ENCODE results near the gene MPC1. TPM values are rescaled to one million over a fixed set of nuclear protein-coding genes. Genes with fewer than 3 reads are reported as not detected.
"Not testable (repeated sequence)": the region's sequence is repeated elsewhere in the genome, so short reads cannot be mapped to it uniquely, and the experiment has no call there.

Gene MPC1
- total RNA-seq, 1 donor = 23.5 TPM

DNA sequence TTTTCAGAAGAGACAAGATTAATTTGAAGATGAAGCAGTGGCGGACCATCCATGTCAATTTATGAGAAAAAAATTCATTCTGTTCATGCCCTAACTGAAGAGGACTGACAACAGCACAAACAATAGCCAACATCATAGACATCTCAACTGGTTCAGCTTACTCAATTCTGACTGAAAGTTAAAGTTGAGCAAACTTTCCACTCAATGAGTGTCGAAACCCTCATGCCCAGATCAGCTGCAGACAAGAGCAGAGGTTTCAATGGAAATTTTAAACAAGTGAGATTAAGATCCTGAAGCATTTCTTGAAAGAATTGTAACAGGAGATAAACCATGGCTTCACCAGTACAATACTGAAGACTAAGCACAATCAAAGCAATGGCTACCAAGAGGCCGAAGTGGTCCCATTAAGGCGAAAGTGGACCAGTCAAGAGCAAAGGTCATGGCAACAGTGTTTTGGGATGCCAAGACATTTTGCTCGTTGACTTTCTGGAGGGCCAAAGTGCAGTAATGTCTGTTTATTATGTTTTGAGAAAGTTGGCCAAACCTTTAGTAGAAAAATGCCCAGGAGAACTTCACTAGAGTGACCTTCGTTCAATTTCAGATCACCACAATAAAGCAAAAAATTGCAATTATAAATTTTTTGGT lies 34.3 kb downstream of the MPC1 start:
- Histone ChIP-seq H4K20me1 (ENCODE audit: insufficient read depth, low read length) (no peaks in the 10 kb centered on the region), H3K9me3 (ENCODE audit: low read depth, low read length) (no peaks in the 10 kb centered on the region), H3K36me3 (ENCODE audit: insufficient read depth, low read length) (no peaks in the 10 kb centered on the region), H3K79me2 (ENCODE audit: insufficient read depth, low read length) (no peaks in the 10 kb centered on the region), H3K4me1 (ENCODE audit: insufficient read depth, low read length) (no peaks in the 10 kb centered on the region), H3K27ac (ENCODE audit: low read depth, low read length) (no peak overlapping the region), H3K27me3 (ENCODE audit: insufficient read depth, low read length) (peaks cover 6% of the 10 kb centered on the region), H3K4me3 (ENCODE audit: insufficient read depth, low read length) (no peak overlapping the region), H3K4me2 (ENCODE audit: insufficient read depth, low read length) (no peak overlapping the region), H2AFZ (ENCODE audit: low read length) (no peak overlapping the region)
- no peak for DNase-seq (ENCODE audit: insufficient read length, low spot score, missing footprints)
- TF ChIP-seq, protein P1, sequence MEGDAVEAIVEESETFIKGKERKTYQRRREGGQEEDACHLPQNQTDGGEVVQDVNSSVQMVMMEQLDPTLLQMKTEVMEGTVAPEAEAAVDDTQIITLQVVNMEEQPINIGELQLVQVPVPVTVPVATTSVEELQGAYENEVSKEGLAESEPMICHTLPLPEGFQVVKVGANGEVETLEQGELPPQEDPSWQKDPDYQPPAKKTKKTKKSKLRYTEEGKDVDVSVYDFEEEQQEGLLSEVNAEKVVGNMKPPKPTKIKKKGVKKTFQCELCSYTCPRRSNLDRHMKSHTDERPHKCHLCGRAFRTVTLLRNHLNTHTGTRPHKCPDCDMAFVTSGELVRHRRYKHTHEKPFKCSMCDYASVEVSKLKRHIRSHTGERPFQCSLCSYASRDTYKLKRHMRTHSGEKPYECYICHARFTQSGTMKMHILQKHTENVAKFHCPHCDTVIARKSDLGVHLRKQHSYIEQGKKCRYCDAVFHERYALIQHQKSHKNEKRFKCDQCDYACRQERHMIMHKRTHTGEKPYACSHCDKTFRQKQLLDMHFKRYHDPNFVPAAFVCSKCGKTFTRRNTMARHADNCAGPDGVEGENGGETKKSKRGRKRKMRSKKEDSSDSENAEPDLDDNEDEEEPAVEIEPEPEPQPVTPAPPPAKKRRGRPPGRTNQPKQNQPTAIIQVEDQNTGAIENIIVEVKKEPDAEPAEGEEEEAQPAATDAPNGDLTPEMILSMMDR (IDR thresholded peaks at IDR 0.05; ENCODE audit: extremely low read depth, low read depth, low read length) = no peak

DNA sequence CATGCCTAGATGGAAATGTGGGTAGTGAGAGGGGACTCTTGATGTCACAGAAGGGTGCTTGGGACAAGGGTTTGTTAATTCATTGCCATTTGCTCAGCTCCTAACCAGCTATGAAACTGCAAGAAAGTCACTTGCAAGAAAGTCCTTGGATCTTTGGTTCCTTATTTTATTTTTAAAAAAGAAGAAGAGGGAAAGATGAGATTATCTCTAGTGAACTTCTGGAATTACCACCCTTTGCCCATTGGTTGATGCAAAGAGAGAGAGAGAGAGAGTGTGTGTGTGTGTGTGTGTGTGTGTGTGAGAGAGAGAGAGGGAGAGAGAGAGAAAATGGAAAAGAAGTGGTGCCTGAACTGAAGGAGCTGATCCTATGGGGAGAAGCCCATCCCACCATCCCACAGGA lies 35.8 kb downstream of the MPC1 start:
- Histone ChIP-seq H2AFZ (ENCODE audit: low read length) (no peak overlapping the region), H3K27ac (ENCODE audit: low read depth, low read length) (no peak overlapping the region), H3K79me2 (ENCODE audit: insufficient read depth, low read length) (peaks cover 7% of the 10 kb centered on the region), H3K9me3 (ENCODE audit: low read depth, low read length) (no peaks in the 10 kb centered on the region), H3K4me2 (ENCODE audit: insufficient read depth, low read length) (no peak overlapping the region), H4K20me1 (ENCODE audit: insufficient read depth, low read length) (no peaks in the 10 kb centered on the region), H3K4me3 (ENCODE audit: insufficient read depth, low read length) (no peak overlapping the region), H3K36me3 (ENCODE audit: insufficient read depth, low read length) (no peaks in the 10 kb centered on the region), H3K4me1 (ENCODE audit: insufficient read depth, low read length) (peaks cover 5% of the 10 kb centered on the region), H3K27me3 (ENCODE audit: insufficient read depth, low read length) (peaks cover 6% of the 10 kb centered on the region)
- TF ChIP-seq, protein P1 (IDR thresholded peaks at IDR 0.05; ENCODE audit: extremely low read depth, low read depth, low read length) = no peak
- DNase-seq (ENCODE audit: insufficient read length, low spot score, missing footprints) = no peak

DNA sequence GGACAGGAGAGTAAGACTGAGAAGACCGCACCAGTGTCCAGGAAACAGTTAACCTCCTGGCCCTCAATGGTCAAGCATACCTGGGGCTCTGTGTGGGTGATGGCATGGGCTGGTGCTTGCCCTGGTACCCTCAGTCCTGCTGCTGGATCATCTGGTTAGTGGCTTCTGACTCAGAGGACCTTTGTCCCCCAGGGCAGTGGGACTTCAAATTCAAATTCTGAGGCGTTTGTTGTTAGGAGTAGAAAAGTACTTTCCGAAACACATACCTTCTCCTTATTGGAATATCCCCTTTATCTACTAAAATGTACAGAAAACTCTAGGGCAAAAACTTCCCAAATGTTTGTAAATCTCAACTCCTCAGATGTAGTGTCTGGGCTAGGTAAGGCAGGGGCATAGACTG lies 36.3 kb downstream of the MPC1 start:
- TF ChIP-seq, protein P1 (IDR thresholded peaks at IDR 0.05; ENCODE audit: extremely low read depth, low read depth, low read length) = no peak
- Histone ChIP-seq H3K4me1 (ENCODE audit: insufficient read depth, low read length) (peaks cover 9% of the 10 kb centered on the region), H3K4me3 (ENCODE audit: insufficient read depth, low read length) (no peak overlapping the region), H3K36me3 (ENCODE audit: insufficient read depth, low read length) (no peaks in the 10 kb centered on the region), H3K9me3 (ENCODE audit: low read depth, low read length) (no peaks in the 10 kb centered on the region), H3K27ac (ENCODE audit: low read depth, low read length) (no peak overlapping the region), H3K27me3 (ENCODE audit: insufficient read depth, low read length) (peaks cover 4% of the 10 kb centered on the region), H2AFZ (ENCODE audit: low read length) (no peak overlapping the region), H3K79me2 (ENCODE audit: insufficient read depth, low read length) (peaks cover 12% of the 10 kb centered on the region), H3K4me2 (ENCODE audit: insufficient read depth, low read length) (no peak overlapping the region), H4K20me1 (ENCODE audit: insufficient read depth, low read length) (peaks cover 2% of the 10 kb centered on the region)
- DNase-seq (ENCODE audit: insufficient read length, low spot score, missing footprints) = no peak

DNA sequence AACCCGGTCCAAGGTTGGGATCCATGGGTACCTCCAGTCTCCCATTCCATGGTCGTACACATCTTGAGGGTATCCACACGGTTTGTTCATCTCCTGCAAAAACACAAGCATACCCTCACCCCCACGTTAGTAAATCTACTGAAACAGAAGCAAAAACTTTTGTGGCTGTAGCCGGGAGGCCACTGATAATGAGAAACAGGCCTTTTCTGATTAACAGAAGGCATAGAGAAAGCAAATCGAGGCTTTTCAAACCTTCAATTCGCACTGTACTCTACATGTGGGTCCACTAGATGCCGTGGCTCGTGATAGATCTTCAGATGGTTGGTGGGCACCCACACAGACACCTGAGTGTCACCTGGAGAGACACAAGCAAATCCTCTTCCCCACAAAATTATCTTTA lies 37.1 kb downstream of the MPC1 start:
- not testable (repeated sequence) for H3K36me3 ChIP-seq (ENCODE audit: insufficient read depth, low read length); H3K27me3 ChIP-seq (ENCODE audit: insufficient read depth, low read length); H3K4me3 ChIP-seq (ENCODE audit: insufficient read depth, low read length); H4K20me1 ChIP-seq (ENCODE audit: insufficient read depth, low read length); H3K27ac ChIP-seq (ENCODE audit: low read depth, low read length); DNase-seq (ENCODE audit: insufficient read length, low spot score, missing footprints); H2AFZ ChIP-seq (ENCODE audit: low read length); H3K9me3 ChIP-seq (ENCODE audit: low read depth, low read length); H3K4me2 ChIP-seq (ENCODE audit: insufficient read depth, low read length)
- Histone ChIP-seq H3K4me1 (ENCODE audit: insufficient read depth, low read length) (peaks cover 14% of the 10 kb centered on the region), H3K79me2 (ENCODE audit: insufficient read depth, low read length) (peaks cover 20% of the 10 kb centered on the region)

DNA sequence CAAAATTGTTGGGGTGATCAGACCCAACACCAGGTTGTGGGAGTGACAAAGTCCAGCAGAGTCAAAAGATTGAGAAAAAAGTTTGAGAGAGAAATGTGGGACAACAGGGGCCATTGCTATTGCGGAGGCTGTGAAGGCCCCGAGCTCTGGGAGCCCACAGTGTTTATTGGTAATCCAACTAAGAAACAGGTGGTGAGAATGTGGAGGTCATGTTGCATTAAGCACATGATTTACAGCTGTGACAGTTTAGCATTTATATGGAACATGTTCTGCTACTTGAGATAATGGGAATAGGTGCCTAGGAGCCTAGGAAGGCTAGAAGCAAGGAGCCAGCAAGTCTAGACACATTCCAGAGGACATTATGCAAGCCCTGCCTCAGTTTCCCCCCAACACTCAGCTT lies 37.8 kb downstream of the MPC1 start:
- Histone ChIP-seq H3K4me1 (ENCODE audit: insufficient read depth, low read length) (peaks cover 14% of the 10 kb centered on the region), H4K20me1 (ENCODE audit: insufficient read depth, low read length) (peaks cover 15% of the 10 kb centered on the region), H3K79me2 (ENCODE audit: insufficient read depth, low read length) (peaks cover 28% of the 10 kb centered on the region)
- H3K27me3 ChIP-seq (ENCODE audit: insufficient read depth, low read length); H3K4me3 ChIP-seq (ENCODE audit: insufficient read depth, low read length); DNase-seq (ENCODE audit: insufficient read length, low spot score, missing footprints); H3K9me3 ChIP-seq (ENCODE audit: low read depth, low read length); H3K36me3 ChIP-seq (ENCODE audit: insufficient read depth, low read length); H2AFZ ChIP-seq (ENCODE audit: low read length); H3K4me2 ChIP-seq (ENCODE audit: insufficient read depth, low read length); H3K27ac ChIP-seq (ENCODE audit: low read depth, low read length): not testable (repeated sequence)
